Measurements from ENCODE around the gene TRIM67.
"Not testable (repeated sequence)": the region's sequence is repeated elsewhere in the genome, so short reads cannot be mapped to it uniquely, and the experiment has no call there.

Gene TRIM67
- 0 to 0.61 (median 0.58) reads per million in 3 donors for total RNA-seq

DNA sequence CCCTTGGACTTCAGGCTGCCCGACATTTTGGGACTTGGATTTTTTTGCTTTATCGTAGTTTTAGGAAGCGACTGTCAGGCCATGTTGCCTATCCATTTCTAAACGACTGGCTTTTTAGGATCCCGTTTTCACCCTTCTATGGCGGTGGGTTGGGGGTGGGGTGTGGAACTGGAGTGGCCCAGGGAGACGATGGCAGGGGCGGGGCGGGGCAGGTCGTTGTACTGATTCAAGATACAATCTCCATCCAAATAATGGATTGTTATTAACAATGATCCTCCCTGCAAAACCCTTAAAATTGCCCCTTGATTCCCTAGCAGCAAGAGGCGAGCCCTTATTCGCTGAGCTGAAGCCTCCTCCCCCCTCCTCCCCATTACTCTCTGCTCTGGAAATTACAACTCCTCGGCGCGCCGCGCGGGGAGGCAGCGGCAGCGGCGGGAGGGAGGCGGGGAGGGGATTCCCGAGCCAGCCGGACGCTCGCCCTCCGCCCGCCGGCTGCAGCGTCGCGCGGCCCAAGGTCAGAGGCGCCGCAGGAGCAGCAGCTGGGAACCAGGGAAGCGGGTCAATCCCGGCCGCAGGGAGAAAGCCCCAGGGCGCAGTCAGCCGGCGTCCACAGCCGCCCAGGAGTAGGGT lies at the start of gene TRIM67:
TSS of gene TRIM67 (plus strand) at position 392 of the 630 bp plus-strand sequence. CDS start 912 bp downstream, outside the sequence.
- no peak for DNase-seq
- Histone ChIP-seq H3K4me3 (ENCODE audit: insufficient read depth, low read depth, low read length, poor library complexity, severe bottlenecking) (peak within 1 kb of the TSS; percentile 12), H3K9me3 (ENCODE audit: control insufficient read depth, low read length) (no peaks in the 10 kb centered on the region), H3K27me3 (replicated peaks; ENCODE audit: control insufficient read depth, insufficient read depth, low read length, poor library complexity, severe bottlenecking) (peaks cover 30% of the 10 kb centered on the region), H3K27ac (ENCODE audit: insufficient read depth, low read length, poor library complexity, severe bottlenecking) (no peak within 1 kb of the TSS), H3K4me1 (ENCODE audit: control insufficient read depth, insufficient read depth, low read length, poor library complexity, severe bottlenecking) (peaks cover 14% of the 10 kb centered on the region), H3K36me3 (ENCODE audit: control insufficient read depth, insufficient read depth, low read length) (no peaks in the 10 kb centered on the region)

DNA sequence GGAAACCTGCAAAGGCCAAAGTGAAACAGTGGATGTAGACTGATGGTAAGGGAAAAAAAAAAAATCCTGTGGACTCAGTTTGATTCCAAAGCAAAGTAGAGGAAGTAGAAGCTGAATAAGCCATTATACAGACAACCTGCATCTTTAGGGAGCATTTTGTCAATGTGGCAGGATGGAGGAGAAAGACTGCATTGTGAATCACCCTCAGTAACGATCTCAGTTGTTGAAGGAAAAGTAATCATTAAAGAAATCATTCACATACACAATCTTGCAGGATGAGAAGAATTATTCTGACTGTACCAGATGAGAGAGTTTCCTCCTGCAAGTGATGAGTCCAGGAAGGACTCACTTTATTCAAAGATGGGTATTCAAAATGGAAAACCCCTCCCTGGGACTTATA lies 45.1 kb upstream of the TRIM67 start:
- no peaks in the 10 kb centered on the region for H3K9me3 ChIP-seq (ENCODE audit: control insufficient read depth, low read length)
- no peak for DNase-seq
- H3K27ac ChIP-seq (ENCODE audit: insufficient read depth, low read length, poor library complexity, severe bottlenecking) = no peak overlapping the region

DNA sequence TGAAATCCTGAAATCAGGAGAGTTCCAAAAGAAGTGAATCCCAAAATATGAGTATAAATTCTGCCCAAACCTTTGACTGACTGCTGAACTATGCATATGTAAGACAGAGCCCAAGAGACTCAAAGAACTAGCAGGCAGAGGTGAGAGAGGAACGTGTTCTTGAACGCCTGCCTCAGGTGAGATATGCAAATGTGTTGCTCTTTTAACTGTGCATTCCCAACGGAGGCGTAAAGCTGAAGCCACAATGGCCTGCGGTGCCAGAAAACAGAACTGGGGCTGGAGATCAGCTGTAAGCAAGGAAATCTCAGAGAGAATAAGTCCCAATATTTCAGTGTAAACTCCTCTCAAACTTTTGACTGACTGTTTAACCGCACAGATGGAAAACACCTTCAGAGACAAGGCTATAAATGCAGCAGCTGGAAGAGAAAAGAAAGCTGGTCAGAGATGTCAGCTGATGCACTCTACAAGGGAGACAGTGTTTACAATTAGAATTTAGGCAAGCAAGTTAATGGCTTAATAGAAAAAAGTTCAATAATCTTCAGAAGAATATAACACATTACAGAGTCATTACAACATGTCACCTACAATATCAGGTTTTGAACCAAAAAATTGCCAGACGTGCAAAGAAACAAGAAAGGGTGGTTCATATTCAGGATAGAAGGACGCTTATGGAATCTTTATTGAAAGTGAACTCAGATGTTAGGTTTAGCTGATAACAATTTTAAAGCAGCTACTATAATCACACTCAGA lies 43.0 kb upstream of the TRIM67 start:
- Histone ChIP-seq H3K4me1 (ENCODE audit: control insufficient read depth, insufficient read depth, low read length, poor library complexity, severe bottlenecking) (no peaks in the 10 kb centered on the region), H3K36me3 (ENCODE audit: control insufficient read depth, insufficient read depth, low read length) (no peaks in the 10 kb centered on the region), H3K9me3 (ENCODE audit: control insufficient read depth, low read length) (no peaks in the 10 kb centered on the region), H3K4me3 (ENCODE audit: insufficient read depth, low read depth, low read length, poor library complexity, severe bottlenecking) (no peak overlapping the region), H3K27ac (ENCODE audit: insufficient read depth, low read length, poor library complexity, severe bottlenecking) (no peak overlapping the region), H3K27me3 (replicated peaks; ENCODE audit: control insufficient read depth, insufficient read depth, low read length, poor library complexity, severe bottlenecking) (no peaks in the 10 kb centered on the region)
- no peak for DNase-seq

More for the DNA sequence above, 45.1 kb upstream of the TRIM67 start:
- Histone ChIP-seq H3K36me3 (ENCODE audit: control insufficient read depth, insufficient read depth, low read length) (no peaks in the 10 kb centered on the region), H3K4me1 (ENCODE audit: control insufficient read depth, insufficient read depth, low read length, poor library complexity, severe bottlenecking) (no peaks in the 10 kb centered on the region), H3K27me3 (replicated peaks; ENCODE audit: control insufficient read depth, insufficient read depth, low read length, poor library complexity, severe bottlenecking) (no peaks in the 10 kb centered on the region), H3K4me3 (ENCODE audit: insufficient read depth, low read depth, low read length, poor library complexity, severe bottlenecking) (no peak overlapping the region)

DNA sequence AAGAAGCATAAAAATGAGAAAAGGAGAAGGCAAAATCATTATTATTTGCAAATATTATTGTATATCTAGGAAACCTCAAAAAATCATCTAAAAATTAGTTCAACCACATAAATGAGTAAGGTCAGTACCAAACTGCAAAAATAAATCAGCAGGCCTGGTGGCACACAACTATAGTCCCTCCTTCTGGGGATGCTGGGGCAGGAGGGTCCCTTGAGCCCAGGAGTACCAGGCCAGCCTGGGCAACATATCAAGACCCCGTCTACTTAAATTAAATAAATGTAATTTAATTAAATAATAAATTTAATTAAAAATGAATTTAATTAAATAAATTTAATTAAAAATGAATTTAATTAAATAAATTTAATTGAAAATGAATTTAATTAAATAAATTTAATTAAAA lies 40.3 kb upstream of the TRIM67 start:
- H3K36me3 ChIP-seq (ENCODE audit: control insufficient read depth, insufficient read depth, low read length) = no peaks in the 10 kb centered on the region
- H3K27ac ChIP-seq (ENCODE audit: insufficient read depth, low read length, poor library complexity, severe bottlenecking) = no peak overlapping the region
- H3K4me1 ChIP-seq (ENCODE audit: control insufficient read depth, insufficient read depth, low read length, poor library complexity, severe bottlenecking) = no peaks in the 10 kb centered on the region
- no peaks in the 10 kb centered on the region for H3K9me3 ChIP-seq (ENCODE audit: control insufficient read depth, low read length)
- H3K27me3 ChIP-seq (replicated peaks; ENCODE audit: control insufficient read depth, insufficient read depth, low read length, poor library complexity, severe bottlenecking) = no peaks in the 10 kb centered on the region
- no peak for DNase-seq
- H3K4me3 ChIP-seq (ENCODE audit: insufficient read depth, low read depth, low read length, poor library complexity, severe bottlenecking) = no peak overlapping the region

DNA sequence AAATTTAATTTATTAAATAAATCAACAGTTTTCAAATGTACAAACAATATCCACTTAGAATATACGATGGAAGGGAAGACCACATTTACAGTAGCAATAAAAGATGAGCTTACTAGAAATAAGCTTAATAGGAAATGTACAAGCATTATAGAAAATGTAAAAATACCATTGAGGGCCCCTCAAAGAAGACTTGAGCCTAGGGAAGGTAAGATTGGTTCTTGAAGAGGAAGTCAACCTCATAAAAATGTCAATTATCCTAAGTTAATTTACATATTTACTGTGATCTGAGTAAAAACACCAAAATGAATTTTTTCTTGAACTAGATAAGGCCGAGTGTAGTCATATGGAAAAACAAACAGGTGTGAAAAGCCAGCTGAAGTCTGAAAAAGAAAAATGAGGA lies 39.7 kb upstream of the TRIM67 start:
- no peaks in the 10 kb centered on the region for H3K27me3 ChIP-seq (replicated peaks; ENCODE audit: control insufficient read depth, insufficient read depth, low read length, poor library complexity, severe bottlenecking)
- no peaks in the 10 kb centered on the region for H3K4me1 ChIP-seq (ENCODE audit: control insufficient read depth, insufficient read depth, low read length, poor library complexity, severe bottlenecking)
- no peaks in the 10 kb centered on the region for H3K36me3 ChIP-seq (ENCODE audit: control insufficient read depth, insufficient read depth, low read length)
- no peak overlapping the region for H3K4me3 ChIP-seq (ENCODE audit: insufficient read depth, low read depth, low read length, poor library complexity, severe bottlenecking)
- H3K27ac ChIP-seq (ENCODE audit: insufficient read depth, low read length, poor library complexity, severe bottlenecking) = no peak overlapping the region
- H3K9me3 ChIP-seq (ENCODE audit: control insufficient read depth, low read length) = no peaks in the 10 kb centered on the region
- DNase-seq = no peak

DNA sequence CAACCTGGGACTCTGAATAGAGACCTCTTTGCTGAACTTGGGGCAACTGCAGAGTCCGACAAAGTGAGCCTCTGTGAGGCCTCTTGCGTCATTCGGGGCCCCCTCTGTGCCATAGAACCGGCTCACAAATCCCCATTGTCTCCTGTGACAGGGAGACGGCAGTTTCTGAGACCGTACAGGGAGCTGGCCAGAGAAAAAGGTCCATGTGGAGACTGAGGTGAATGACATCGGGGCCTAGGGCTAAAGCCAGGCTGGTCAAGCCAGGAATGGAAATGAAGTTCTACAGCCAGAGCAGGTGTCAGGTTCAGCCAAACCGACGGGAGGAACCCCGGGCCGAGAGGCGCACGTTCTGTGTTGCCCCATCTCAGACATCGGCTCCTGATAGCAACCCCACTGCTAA lies 37.1 kb upstream of the TRIM67 start:
- H3K27ac ChIP-seq (ENCODE audit: insufficient read depth, low read length, poor library complexity, severe bottlenecking) = no peak overlapping the region
- no peaks in the 10 kb centered on the region for H3K27me3 ChIP-seq (replicated peaks; ENCODE audit: control insufficient read depth, insufficient read depth, low read length, poor library complexity, severe bottlenecking)
- no peak overlapping the region for H3K4me3 ChIP-seq (ENCODE audit: insufficient read depth, low read depth, low read length, poor library complexity, severe bottlenecking)
- DNase-seq = no peak
- no peaks in the 10 kb centered on the region for H3K36me3 ChIP-seq (ENCODE audit: control insufficient read depth, insufficient read depth, low read length)
- H3K9me3 ChIP-seq (ENCODE audit: control insufficient read depth, low read length) = no peaks in the 10 kb centered on the region
- H3K4me1 ChIP-seq (ENCODE audit: control insufficient read depth, insufficient read depth, low read length, poor library complexity, severe bottlenecking) = no peaks in the 10 kb centered on the region

DNA sequence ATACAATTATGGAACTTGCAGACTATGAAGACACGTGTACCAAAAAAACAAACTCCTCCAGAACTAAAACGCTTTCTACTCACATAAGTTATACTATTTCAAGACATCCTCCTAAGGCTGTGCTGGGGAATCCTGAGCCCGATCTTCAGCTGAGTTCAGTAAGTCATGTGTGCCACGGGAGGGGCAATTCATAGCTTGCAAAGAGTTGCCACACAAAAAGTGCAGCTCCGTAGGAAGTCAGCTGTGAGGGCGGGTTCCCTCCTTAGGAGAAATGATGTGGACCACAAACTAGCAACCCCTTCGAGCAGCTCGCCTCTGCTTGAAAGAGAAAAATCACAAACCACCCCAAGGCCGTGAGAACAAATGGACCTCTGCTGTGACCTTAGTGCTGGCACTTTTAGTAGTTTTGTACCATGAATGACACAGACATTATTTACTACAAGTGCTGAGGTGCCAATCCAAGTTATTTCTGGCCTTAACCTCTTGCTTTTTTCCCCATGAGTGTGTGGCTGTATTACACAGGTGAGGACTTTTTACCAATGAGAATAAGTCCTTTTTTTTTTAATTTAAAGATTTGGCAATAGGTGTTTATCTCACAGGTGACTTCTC lies 35.8 kb upstream of the TRIM67 start:
- Histone ChIP-seq H3K4me3 (ENCODE audit: insufficient read depth, low read depth, low read length, poor library complexity, severe bottlenecking) (no peak overlapping the region), H3K9me3 (ENCODE audit: control insufficient read depth, low read length) (no peaks in the 10 kb centered on the region), H3K27me3 (replicated peaks; ENCODE audit: control insufficient read depth, insufficient read depth, low read length, poor library complexity, severe bottlenecking) (no peaks in the 10 kb centered on the region), H3K4me1 (ENCODE audit: control insufficient read depth, insufficient read depth, low read length, poor library complexity, severe bottlenecking) (no peaks in the 10 kb centered on the region), H3K36me3 (ENCODE audit: control insufficient read depth, insufficient read depth, low read length) (no peaks in the 10 kb centered on the region), H3K27ac (ENCODE audit: insufficient read depth, low read length, poor library complexity, severe bottlenecking) (no peak overlapping the region)
- no peak for DNase-seq

DNA sequence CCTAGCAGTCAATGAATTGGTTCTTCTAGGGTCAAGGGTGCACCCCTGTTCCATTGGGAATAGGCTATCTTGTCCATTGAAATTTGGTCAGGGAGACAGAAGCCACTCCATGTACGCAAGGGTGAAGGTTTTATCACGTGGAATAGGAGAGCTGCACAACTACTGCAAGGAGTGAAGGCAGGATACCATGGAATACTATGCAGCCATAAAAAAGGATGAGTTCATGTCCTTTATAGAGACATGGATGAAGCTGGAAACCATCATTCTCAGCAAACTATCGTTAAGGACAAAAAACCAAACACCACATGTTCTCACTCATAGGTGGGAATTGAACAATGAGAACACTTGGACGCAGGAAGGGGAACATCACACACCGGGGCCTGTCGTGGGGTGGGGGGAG lies 34.8 kb upstream of the TRIM67 start:
- DNase-seq; H3K4me3 ChIP-seq (ENCODE audit: insufficient read depth, low read depth, low read length, poor library complexity, severe bottlenecking); H3K9me3 ChIP-seq (ENCODE audit: control insufficient read depth, low read length); H3K27me3 ChIP-seq (replicated peaks; ENCODE audit: control insufficient read depth, insufficient read depth, low read length, poor library complexity, severe bottlenecking); H3K4me1 ChIP-seq (ENCODE audit: control insufficient read depth, insufficient read depth, low read length, poor library complexity, severe bottlenecking); H3K27ac ChIP-seq (ENCODE audit: insufficient read depth, low read length, poor library complexity, severe bottlenecking); H3K36me3 ChIP-seq (ENCODE audit: control insufficient read depth, insufficient read depth, low read length): not testable (repeated sequence)

DNA sequence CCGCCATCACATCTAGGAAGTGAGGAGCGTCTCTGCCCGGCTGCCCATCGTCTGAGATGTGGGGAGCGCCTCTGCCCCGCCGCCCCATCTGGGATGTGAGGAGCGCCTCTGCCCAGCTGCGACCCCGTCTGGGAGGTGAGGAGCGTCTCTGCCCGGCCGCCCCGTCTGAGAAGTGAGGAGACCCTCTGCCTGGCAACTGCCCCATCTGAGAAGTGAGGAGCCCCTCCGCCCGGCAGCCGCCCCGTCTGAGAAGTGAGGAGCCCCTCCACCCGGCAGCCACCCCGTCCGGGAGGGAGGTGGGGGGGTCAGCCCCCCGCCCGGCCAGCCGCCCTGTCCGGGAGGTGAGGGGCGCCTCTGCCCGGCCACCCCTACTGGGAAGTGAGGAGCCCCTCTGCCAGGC lies 33.4 kb upstream of the TRIM67 start:
- not testable (repeated sequence) for H3K4me3 ChIP-seq (ENCODE audit: insufficient read depth, low read depth, low read length, poor library complexity, severe bottlenecking); H3K36me3 ChIP-seq (ENCODE audit: control insufficient read depth, insufficient read depth, low read length); DNase-seq; H3K9me3 ChIP-seq (ENCODE audit: control insufficient read depth, low read length); H3K4me1 ChIP-seq (ENCODE audit: control insufficient read depth, insufficient read depth, low read length, poor library complexity, severe bottlenecking); H3K27me3 ChIP-seq (replicated peaks; ENCODE audit: control insufficient read depth, insufficient read depth, low read length, poor library complexity, severe bottlenecking); H3K27ac ChIP-seq (ENCODE audit: insufficient read depth, low read length, poor library complexity, severe bottlenecking)

DNA sequence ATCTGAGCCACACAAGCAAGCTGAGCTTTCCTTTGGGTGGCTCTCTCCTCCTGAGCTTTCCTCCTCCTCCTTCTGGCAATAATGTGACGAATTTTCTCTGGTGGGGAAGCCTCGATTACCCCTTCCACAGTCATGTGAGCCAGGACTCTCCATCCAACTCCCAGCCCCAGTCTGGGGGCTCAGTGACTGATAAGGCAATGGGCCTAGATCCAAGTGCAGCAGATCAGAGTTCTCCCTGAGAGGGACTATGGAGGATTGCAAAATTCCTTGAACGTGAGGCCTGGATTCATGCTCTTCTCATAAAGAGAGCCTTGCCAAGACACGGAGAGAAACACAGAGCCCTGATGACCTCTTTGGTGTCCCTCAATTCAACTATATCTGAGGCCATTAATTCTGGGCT lies 31.3 kb upstream of the TRIM67 start:
- Histone ChIP-seq H3K36me3 (ENCODE audit: control insufficient read depth, insufficient read depth, low read length) (no peaks in the 10 kb centered on the region), H3K4me1 (ENCODE audit: control insufficient read depth, insufficient read depth, low read length, poor library complexity, severe bottlenecking) (no peaks in the 10 kb centered on the region), H3K27ac (ENCODE audit: insufficient read depth, low read length, poor library complexity, severe bottlenecking) (no peak overlapping the region), H3K27me3 (replicated peaks; ENCODE audit: control insufficient read depth, insufficient read depth, low read length, poor library complexity, severe bottlenecking) (no peaks in the 10 kb centered on the region), H3K4me3 (ENCODE audit: insufficient read depth, low read depth, low read length, poor library complexity, severe bottlenecking) (no peak overlapping the region), H3K9me3 (ENCODE audit: control insufficient read depth, low read length) (no peaks in the 10 kb centered on the region)
- DNase-seq = no peak
